Calu3 (cell line): Measurements from ENCODE around the gene CDT1. TPM values are rescaled to one million over a fixed set of nuclear protein-coding genes. Genes with fewer than 3 reads are reported as not detected.

Source experiments
- BruUV-seq: library from RNA; stranded (reverse); fragments of 400-500 nt; replicated peaks from 2 replicates; lab custom pipeline; 2021; lab: Mats Ljungman, UMichigan
- CTCF ChIA-PET: fragments of 300-600 bp; sonication (Branson Sonifier 250); formaldehyde crosslinking; loops from one replicate; lab custom pipeline; 2022; ENCODE audit warnings: antibody characterized with exemption; lab: Charles Lee
- DNase-seq: peaks from one replicate; pipeline ENCODE4 v3.0.0; 2022
- H3K27ac Mint-ChIP-seq: one replicate; pipeline ENCODE4 v1.8.0; 2022; ENCODE audit warnings: mixed read lengths; ENCODE audit not compliant: unreplicated experiment
- H3K27me3 Mint-ChIP-seq: one replicate; pipeline ENCODE4 v1.8.0; 2022; ENCODE audit warnings: mixed read lengths; ENCODE audit not compliant: unreplicated experiment
- H3K36me3 Mint-ChIP-seq: one replicate; pipeline ENCODE4 v1.8.0; 2022; ENCODE audit warnings: mild to moderate bottlenecking, moderate library complexity, mixed read lengths; ENCODE audit not compliant: insufficient read depth, unreplicated experiment
- H3K4me1 Mint-ChIP-seq: one replicate; pipeline ENCODE4 v1.8.0; 2022; ENCODE audit warnings: mild to moderate bottlenecking, low read depth, mixed read lengths; ENCODE audit not compliant: unreplicated experiment
- H3K4me3 Mint-ChIP-seq: one replicate; pipeline ENCODE4 v1.8.0; 2022; ENCODE audit warnings: mild to moderate bottlenecking, low read depth, moderate library complexity, mixed read lengths; ENCODE audit not compliant: unreplicated experiment
- H3K9me3 Mint-ChIP-seq: one replicate; pipeline ENCODE4 v1.8.0; 2022; ENCODE audit warnings: low read depth, mixed read lengths; ENCODE audit not compliant: unreplicated experiment
- intact Hi-C: fragments of 100-400 bp; cut with micrococcal nuclease; formaldehyde crosslinking; loops from one replicate; pipeline ENCODE4 v1.10.0; 2022; ENCODE audit not compliant: unreplicated experiment
- total RNA-seq: library from RNA; stranded (reverse); gene quantifications from 2 replicates; pipeline ENCODE4 v1.2.3, GENCODE V29; 2022
- TF ChIP-seq, protein P1 (sequence below): fragments of 200-600 bp; IDR thresholded peaks from one replicate; pipeline ENCODE4 v1.8.0; 2022; ENCODE audit warnings: antibody characterized with exemption; ENCODE audit not compliant: unreplicated experiment

CDT1 gene
- total RNA-seq, 1 experiment from 2014 or later = 74.8 TPM

DNA sequence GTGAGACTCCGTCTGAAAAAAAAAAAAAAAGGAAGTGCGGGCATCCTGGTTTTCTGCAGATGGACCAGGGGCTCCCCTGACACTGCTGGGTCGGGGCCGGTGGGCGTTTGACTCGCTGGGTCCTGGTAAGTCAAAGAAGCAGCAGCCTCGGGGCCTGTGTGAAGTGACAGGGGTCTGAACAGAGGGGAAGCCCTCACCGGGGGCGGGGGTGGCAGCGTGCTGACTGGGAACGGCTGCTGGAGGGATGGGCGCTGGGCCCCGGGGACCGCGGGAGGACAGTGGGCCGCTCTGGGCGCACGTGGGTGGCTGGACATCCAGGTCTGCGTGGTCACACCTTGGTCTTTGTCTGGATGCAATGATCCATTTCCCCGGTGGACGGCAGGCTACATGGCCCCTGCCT is 45.0 kb downstream of the CDT1 start:
- Mint-ChIP-seq H3K36me3 (peaks cover 5% of the 10 kb centered on the region), H3K27ac (no peak overlapping the region), H3K27me3 (no peaks in the 10 kb centered on the region), H3K4me3 (no peak overlapping the region), H3K9me3 (no peaks in the 10 kb centered on the region), H3K4me1 (no peaks in the 10 kb centered on the region)
- CTCF ChIA-PET = no interaction called here
- no peak for DNase-seq
- intact Hi-C loops = no loop called here
- TF ChIP-seq, protein P1, sequence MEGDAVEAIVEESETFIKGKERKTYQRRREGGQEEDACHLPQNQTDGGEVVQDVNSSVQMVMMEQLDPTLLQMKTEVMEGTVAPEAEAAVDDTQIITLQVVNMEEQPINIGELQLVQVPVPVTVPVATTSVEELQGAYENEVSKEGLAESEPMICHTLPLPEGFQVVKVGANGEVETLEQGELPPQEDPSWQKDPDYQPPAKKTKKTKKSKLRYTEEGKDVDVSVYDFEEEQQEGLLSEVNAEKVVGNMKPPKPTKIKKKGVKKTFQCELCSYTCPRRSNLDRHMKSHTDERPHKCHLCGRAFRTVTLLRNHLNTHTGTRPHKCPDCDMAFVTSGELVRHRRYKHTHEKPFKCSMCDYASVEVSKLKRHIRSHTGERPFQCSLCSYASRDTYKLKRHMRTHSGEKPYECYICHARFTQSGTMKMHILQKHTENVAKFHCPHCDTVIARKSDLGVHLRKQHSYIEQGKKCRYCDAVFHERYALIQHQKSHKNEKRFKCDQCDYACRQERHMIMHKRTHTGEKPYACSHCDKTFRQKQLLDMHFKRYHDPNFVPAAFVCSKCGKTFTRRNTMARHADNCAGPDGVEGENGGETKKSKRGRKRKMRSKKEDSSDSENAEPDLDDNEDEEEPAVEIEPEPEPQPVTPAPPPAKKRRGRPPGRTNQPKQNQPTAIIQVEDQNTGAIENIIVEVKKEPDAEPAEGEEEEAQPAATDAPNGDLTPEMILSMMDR = no peak
- BruUV-seq = no TSS peak

DNA sequence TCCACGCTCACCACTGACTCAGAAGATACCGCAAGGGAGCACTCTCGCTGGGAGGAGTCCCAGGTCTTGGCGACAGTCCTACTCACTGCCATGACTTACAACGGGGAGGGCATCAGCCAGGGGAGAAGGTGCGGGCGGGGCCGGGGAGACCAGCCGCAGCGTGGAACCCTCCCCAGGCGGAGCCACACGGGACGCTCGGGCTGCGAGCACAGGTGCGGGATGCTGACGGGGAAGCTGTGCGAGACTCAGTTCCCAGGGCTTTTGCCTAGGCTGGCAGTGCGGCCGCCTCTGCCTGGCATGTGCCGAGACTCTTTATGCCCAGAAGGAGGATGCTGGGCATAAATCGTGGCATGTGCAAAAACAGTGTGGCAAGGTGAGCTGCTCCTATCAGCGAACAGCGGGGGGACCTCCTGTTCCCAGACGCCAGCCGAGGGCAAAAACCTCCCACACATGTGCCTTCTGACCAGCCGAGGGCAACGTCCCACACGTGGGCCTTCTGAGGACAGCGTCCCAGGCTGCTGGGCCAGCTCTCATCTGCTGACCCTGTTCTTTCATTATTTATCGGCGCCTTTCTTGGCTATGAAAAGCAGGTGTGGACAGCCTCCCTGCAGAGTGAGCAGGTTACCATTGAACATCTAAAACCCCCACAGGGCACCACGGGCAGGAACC is 47.1 kb downstream of the CDT1 start:
- Mint-ChIP-seq H3K4me3 (no peak overlapping the region), H3K9me3 (no peaks in the 10 kb centered on the region), H3K27ac (no peak overlapping the region), H3K36me3 (peaks cover 5% of the 10 kb centered on the region), H3K27me3 (no peaks in the 10 kb centered on the region), H3K4me1 (peaks cover 8% of the 10 kb centered on the region)
- no peak for DNase-seq
- intact Hi-C loops = no loop called here
- no TSS peak for BruUV-seq
- CTCF ChIA-PET = no interaction called here
- TF ChIP-seq, protein P1 = no peak

DNA sequence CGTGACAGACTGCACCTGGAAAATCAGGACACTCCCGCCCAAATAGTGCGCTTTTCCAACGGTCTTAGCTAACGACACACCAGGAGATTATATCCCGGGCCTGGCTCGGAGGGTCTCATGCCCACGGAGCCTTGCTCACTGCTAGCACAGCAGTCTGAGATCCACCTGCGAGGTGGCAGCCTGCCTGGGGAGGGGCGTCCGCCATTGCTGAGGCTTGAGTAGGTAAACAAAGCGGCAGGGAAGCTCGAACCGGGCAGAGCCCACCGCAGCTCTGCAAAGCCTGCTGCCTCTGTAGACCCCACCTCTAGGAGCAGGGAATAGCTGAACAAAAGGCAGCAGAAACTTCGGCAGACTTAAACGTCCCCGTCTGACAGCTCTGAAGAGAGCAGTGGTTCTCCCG is 48.0 kb downstream of the CDT1 start:
- BruUV-seq = no TSS peak
- Mint-ChIP-seq H3K9me3 (no peaks in the 10 kb centered on the region), H3K27me3 (no peaks in the 10 kb centered on the region), H3K4me1 (peaks cover 9% of the 10 kb centered on the region), H3K27ac (no peak overlapping the region), H3K4me3 (no peak overlapping the region), H3K36me3 (peaks cover 15% of the 10 kb centered on the region)
- intact Hi-C loops = no loop called here
- TF ChIP-seq, protein P1 = no peak
- CTCF ChIA-PET = no interaction called here
- no peak for DNase-seq

DNA sequence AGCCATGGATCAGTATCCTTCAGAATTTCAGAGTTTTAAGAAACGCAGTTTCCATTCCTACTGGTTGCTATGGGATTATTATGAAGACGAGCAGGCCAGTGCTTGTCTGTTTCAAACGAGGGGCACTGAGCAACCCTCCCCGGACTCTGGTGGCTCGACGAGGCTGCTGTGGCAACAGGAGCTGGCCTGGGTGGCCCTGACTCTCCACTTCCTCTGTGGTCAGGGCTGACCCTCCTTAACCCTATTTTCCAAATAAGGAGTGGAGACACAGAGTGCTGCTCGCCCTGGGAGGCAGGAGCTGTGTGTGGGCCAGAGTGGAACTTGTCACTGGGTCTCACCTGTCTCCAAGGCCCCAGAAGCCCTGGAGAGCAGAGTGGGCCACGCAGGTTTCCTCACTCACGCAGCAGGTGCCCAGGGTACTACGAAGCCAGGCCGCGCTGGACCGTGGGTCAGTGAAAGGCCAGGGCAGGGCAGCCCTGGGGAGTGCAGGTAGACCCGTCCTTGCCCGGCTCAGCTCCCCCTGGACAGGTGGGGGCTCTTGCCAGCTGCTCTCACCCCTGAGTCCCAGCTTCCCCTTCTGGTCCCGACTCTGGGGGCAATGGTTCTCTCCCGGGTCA is 49.8 kb downstream of the CDT1 start:
- DNase-seq = no peak
- no peak overlapping the region for H3K27ac Mint-ChIP-seq
- TF ChIP-seq, protein P1 = no peak
- intact Hi-C loops = no loop called here
- peaks cover 23% of the 10 kb centered on the region for H3K36me3 Mint-ChIP-seq
- H3K4me3 Mint-ChIP-seq = no peak overlapping the region
- CTCF ChIA-PET = interaction anchor here (1.3 kb wide), 1 partner anchor 199 kb away, joined by 3 read pairs; no protein-coding TSS in a partner anchor
- H3K4me1 Mint-ChIP-seq = peaks cover 17% of the 10 kb centered on the region
- H3K9me3 Mint-ChIP-seq = no peaks in the 10 kb centered on the region
- BruUV-seq = no TSS peak
- no peaks in the 10 kb centered on the region for H3K27me3 Mint-ChIP-seq
